ENCODE measurements around the gene B4GALT7.
A peak's percentile ranks its signal among the peaks of the same experiment; 100 is the strongest.

Gene B4GALT7

GRCh38 chr5:177599731-177600507, at the start of gene B4GALT7:
Gene B4GALT7 (plus strand): TSS chr5:177600132. CDS start chr5:177600211, 79 bp downstream.
- peak; percentile 92 for DNase-seq (ENCODE audit: low read depth)
- H3K4me3 ChIP-seq (ENCODE audit: low read depth, low read length) = peak within 1 kb of the TSS; percentile 79
- no peak for TF ChIP-seq CTCF (IDR thresholded peaks at IDR 0.05; ENCODE audit: insufficient read depth, low read depth, low read length, missing control alignments)

GRCh38 chr5:177552839-177553455, 47.0 kb upstream of the B4GALT7 start:
- TF ChIP-seq CTCF (IDR thresholded peaks at IDR 0.05; ENCODE audit: insufficient read depth, low read depth, low read length, missing control alignments) = no peak
- DNase-seq (ENCODE audit: low read depth) = no peak
- peak overlapping the region; percentile 82 for H3K4me3 ChIP-seq (ENCODE audit: low read depth, low read length)

- peak overlapping the region; percentile 82 for H3K4me3 ChIP-seq (ENCODE audit: low read depth, low read length)
- no peak for TF ChIP-seq CTCF (IDR thresholded peaks at IDR 0.05; ENCODE audit: insufficient read depth, low read depth, low read length, missing control alignments)
- peak; percentile 27 for DNase-seq (ENCODE audit: low read depth)
Measured at GRCh38 chr5:177553671-177554429, 46.1 kb upstream of the B4GALT7 start.

- DNase-seq (ENCODE audit: low read depth) = peak; percentile 94
- no peak for TF ChIP-seq CTCF (IDR thresholded peaks at IDR 0.05; ENCODE audit: insufficient read depth, low read depth, low read length, missing control alignments)
Measured at GRCh38 chr5:177554474-177555111, 45.3 kb upstream of the B4GALT7 start, which contains the start of gene FAM193B. Gene FAM193B (minus strand): TSS chr5:177554563. CDS start chr5:177554458, 105 bp downstream.

GRCh38 chr5:177555228-177555627, 44.7 kb upstream of the B4GALT7 start:
- H3K4me3 ChIP-seq (ENCODE audit: low read depth, low read length) = 0 out of 2 replicates have a peak overlapping the region, but pooled peaks have one; percentile 65
- TF ChIP-seq CTCF (IDR thresholded peaks at IDR 0.05; ENCODE audit: insufficient read depth, low read depth, low read length, missing control alignments) = no peak
- no peak for DNase-seq (ENCODE audit: low read depth)

More at GRCh38 chr5:177554474-177555111, 45.3 kb upstream of the B4GALT7 start, which contains the start of gene FAM193B:
- H3K4me3 ChIP-seq (ENCODE audit: low read depth, low read length) = peak within 1 kb of the TSS; percentile 82

GRCh38 chr5:177555665-177556064, 44.3 kb upstream of the B4GALT7 start:
- no peak for DNase-seq (ENCODE audit: low read depth)
- no peak overlapping the region for H3K4me3 ChIP-seq (ENCODE audit: low read depth, low read length)
- TF ChIP-seq CTCF (IDR thresholded peaks at IDR 0.05; ENCODE audit: insufficient read depth, low read depth, low read length, missing control alignments) = no peak

Data from GM12865 (cell line).